ENCODE data around the gene CNOT10.

The CNOT10 gene

DNA sequence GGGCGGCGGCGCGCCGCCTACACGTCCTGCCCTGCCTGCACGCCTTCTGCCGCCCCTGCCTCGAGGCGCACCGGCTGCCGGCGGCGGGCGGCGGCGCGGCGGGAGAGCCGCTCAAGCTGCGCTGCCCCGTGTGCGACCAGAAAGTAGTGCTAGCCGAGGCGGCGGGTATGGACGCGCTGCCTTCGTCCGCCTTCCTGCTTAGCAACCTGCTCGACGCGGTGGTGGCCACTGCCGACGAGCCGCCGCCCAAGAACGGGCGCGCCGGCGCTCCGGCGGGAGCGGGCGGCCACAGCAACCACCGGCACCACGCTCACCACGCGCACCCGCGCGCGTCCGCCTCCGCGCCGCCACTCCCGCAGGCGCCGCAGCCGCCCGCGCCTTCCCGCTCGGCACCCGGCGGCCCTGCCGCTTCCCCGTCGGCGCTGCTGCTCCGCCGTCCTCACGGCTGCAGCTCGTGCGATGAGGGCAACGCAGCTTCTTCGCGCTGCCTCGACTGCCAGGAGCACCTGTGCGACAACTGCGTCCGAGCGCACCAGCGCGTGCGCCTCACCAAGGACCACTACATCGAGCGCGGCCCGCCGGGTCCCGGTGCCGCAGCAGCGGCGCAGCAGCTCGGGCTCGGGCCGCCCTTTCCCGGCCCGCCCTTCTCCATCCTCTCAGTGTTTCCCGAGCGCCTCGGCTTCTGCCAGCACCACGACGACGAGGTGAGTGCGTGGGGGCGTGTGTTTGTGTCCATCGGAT lies 133.4 kb downstream of the CNOT10 start:
- DNase-seq (ENCODE audit: low spot score): no peak

DNA sequence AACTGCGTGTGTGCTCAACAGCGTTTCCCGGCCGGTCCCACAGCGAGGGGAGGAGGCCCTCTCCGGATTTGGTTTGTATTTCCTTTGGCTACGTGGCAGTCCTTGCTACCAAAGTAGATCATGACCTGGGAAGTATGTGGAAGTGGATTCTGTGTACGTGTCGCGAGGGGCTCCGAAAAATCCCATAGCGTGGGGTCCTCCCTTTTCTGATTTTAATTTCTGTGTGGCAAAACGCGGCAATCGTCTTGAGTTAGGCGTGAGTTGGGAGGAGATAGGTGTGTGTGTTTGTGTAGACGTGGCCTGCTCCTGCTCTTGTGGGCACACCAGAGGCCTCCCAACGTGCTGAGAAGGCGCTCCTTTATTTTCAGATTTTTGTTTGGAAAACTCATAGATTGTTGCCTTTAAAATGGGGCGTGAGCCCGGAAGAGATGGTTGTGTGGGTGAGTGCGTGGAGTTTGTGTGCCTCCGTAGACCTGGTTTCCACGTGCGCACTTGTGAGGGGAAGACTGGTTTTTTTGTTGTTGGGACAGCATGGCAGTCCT lies 134.1 kb downstream of the CNOT10 start:
- DNase-seq (ENCODE audit: low spot score): no peak

DNA sequence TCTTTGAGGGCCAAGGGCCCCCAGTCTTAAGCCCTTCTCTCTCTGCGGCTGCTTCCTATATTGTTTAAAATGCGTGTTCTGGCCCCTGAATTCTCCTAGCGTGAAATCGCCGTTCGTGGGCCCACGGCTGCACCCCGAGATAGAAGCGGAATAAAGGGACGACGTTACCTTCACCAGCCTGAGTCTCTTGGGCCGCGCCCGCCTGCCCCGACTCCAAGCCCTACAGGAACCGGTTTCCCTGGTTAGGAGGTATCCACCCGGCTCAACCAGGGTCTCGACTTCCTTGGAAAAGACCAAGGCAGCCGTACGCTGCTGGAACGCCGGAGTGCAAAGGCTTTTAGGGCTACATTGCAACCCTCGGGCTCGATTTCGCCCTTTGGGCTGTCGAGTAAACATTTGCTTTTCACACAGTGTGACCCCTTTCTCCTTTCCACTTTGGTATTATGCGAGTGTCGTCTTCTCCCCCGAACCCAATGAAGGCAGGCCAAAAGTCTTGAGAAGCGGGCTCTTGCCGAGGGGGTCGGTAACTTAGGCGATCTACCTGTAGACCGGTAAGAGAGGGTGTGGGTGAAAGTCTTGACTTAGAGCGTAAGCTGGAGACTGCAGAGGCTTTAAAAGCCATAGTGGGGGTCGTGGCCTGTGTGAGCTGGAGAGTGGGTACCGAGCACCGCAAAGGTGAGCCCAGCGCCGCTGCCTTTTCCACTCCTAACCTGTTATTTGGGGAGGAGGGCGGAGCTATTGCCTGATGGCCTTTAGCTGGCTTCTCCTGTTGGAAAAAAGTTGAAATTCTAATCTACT lies 134.8 kb downstream of the CNOT10 start:
- DNase-seq (ENCODE audit: low spot score): no peak

DNA sequence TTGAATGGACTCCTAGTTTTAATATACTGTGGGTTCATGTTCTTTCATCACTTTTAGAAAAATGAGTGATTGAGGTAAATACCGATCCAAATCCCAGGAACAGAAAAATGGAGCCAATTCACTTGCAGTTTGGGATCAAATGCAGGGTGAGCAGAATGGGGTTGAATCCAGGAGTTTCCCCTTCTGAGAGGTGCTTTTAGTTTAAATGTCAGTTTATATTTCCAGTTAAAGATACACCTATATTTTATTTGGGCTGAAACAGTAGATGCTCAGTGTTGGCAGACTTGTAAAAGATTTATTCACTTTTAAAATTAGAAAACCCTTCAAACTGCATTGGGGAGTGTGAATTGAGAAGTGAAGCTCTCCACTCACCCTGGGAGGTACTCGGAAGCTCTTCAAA lies 135.4 kb downstream of the CNOT10 start:
- no peak for DNase-seq (ENCODE audit: low spot score)

DNA sequence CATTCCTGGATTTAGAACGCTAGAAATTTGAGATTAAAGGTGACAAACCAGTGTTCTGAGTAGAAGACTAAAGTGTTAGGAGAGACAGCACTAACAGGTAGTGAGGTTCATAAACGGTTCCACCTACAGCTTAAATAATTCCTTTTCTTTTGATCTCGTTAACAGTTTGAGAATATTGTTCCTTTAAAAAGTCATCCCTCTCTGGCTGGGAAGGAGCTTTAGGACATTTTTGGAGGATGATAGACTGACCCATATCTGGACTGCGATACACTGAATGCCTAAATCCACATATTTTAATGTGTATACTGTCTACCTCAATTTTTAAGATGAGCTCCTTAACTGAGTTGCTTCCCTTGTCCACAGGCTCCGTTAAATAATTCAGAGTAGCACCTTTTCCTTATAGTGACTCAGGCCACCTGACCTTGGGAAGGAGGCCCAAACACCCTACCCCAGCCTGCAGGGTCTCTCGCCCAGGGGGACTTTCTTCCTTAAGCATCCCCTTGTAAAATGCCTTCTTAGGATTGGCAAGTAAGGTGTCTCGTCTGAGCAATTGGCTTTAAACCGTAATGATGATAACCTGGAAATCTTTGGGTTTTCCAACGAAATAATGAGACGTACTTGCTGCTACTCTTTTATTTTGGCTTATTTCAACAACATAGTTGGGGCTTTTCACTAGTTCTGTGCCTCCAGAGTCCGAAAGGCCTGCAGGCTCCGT lies 136.1 kb downstream of the CNOT10 start:
- DNase-seq (ENCODE audit: low spot score): no peak

DNA sequence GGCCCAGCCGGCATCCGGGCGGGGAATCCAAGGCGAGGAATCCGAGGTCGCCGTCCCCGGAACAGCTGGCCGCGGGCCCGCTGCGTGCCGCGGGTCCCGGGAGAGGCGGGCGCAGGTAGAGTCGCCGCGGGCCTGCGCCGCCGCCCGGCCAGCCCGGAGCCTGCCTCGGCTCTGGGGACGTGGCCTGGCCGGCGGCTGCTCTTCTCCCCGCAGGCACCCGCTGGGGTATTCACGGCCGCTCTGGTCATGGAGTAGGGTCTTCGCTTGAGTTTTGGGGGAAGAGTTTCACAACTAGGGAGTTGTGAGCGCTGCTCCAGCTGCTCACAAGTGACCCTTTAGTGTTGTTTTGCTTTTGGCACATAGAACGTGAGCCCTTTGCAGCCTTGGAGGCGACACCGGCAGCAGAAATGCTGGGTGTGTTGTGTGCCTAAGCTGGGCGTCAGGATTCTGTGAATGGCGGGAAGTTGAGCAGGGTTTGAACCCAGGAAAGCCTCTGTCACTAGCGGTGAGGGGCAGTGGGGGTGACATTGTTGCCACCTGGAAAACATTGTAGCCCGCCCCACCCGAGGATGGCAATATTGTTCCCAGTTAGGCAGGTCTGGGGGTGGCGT lies 136.8 kb downstream of the CNOT10 start:
- no peak for DNase-seq (ENCODE audit: low spot score)

DNA sequence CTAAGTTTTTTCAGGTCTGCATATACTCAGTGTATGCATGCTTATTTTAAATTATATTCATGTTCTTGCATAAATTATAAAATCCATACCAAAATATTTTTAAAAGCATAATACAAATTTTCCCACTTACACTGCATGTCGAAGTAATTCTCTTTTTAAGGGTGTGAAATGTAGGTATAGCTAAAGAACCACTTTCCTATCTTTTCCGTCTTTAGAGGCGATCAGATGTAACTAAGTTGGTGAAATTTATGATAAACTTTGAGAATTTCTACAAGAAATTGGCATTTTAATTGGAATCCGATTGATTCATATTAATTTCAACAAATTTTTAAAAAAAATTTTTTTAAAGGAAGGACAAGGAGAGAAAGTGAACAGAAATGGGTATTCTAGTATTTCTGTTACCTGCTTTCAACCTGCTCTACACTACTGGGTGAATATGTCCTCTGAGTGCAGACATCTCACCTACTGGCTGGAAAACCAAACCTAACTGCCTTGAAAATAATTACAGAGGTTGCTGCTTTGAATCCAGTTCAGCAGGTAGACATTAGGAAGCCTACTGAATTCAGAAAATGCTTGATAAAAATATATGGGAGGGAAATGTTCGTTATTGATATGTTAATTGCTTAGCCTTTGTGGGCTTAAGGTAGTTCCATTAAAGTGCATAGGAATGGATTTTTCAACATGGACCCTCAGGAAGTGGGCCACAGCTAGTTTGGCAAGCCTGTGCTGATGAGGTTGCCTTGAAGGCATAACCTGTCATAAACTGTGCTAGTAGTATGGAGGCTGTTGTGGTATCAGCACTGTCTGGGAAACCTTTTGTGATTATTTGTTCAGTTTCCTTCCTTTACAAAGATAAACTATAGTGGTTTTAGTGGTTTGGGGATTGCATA lies 137.9 kb downstream of the CNOT10 start:
- DNase-seq (ENCODE audit: low spot score): no peak
